ENCODE results near the gene AUTS2.

GRCh38 chr7:69599286-69599954 is 1.1 kb downstream of the AUTS2 start:
- no peak for TF ChIP-seq POLR2AphosphoS5 (IDR thresholded peaks at IDR 0.05; ENCODE audit: low read depth, low read length)
- TF ChIP-seq POLR2A (IDR thresholded peaks at IDR 0.05; ENCODE audit: low read depth, low read length), result no peak
- TF ChIP-seq TAF1 (IDR thresholded peaks at IDR 0.05; ENCODE audit: borderline replicate concordance, low read depth, low read length), result no peak
